HepG2 (cell line): ENCODE results near the gene VARS2. TPM values are rescaled to one million over a fixed set of nuclear protein-coding genes. Genes with fewer than 3 reads are reported as not detected.

ENCODE experiments used
- ARNTL ChIP-seq: sonication (generic); formaldehyde crosslinking; IDR thresholded peaks from 2 replicates; pipeline ENCODE4 v1.4.0; 2020; ENCODE audit warnings: mild to moderate bottlenecking, missing genetic modification reagents
- GFI1 ChIP-seq: sonication (generic); formaldehyde crosslinking; IDR thresholded peaks from 2 replicates; pipeline ENCODE4 v1.5.0; 2020; ENCODE audit warnings: missing genetic modification reagents, mild to moderate bottlenecking, borderline replicate concordance
- GTF3A ChIP-seq: sonication (generic); formaldehyde crosslinking; conservative IDR thresholded peaks from 2 replicates; pipeline ENCODE4 v1.4.0; 2020; ENCODE audit warnings: mild to moderate bottlenecking, missing genetic modification reagents
- HMG20A ChIP-seq: IDR thresholded peaks from 2 replicates; pipeline ENCODE4 v1.6.1; 2016; ENCODE audit warnings: borderline replicate concordance
- HOXA7 ChIP-seq: sonication (generic); formaldehyde crosslinking; IDR thresholded peaks from 2 replicates; pipeline ENCODE4 v1.8.1; 2022; ENCODE audit warnings: mild to moderate bottlenecking, missing genetic modification reagents, moderate library complexity
- PLSCR1 ChIP-seq: sonication (generic); formaldehyde crosslinking; IDR thresholded peaks from 2 replicates; pipeline ENCODE4 v1.5.0; 2020; ENCODE audit warnings: missing genetic modification reagents, mild to moderate bottlenecking, borderline replicate concordance
- RELA ChIP-seq: sonication (generic); formaldehyde crosslinking; IDR thresholded peaks from 2 replicates; pipeline ENCODE4 v1.4.0; 2020; ENCODE audit warnings: missing genetic modification reagents
- RFXANK ChIP-seq: IDR thresholded peaks from 2 replicates; pipeline ENCODE4 v1.6.1; 2016
- SUZ12 ChIP-seq: fragments of 150-350 bp; IDR thresholded peaks from 2 replicates; pipeline ENCODE4 v1.6.1; 2014; ENCODE audit warnings: low read depth, low read length
- YEATS2 ChIP-seq: sonication (generic); formaldehyde crosslinking; IDR thresholded peaks from 2 replicates; pipeline ENCODE4 v1.4.0; 2020; ENCODE audit warnings: missing genetic modification reagents, borderline replicate concordance
- ZNF251 ChIP-seq: sonication (generic); formaldehyde crosslinking; IDR thresholded peaks from 2 replicates; pipeline ENCODE4 v1.9.0; 2021; ENCODE audit warnings: mild to moderate bottlenecking, missing genetic modification reagents
- ZNF446 ChIP-seq: sonication (generic); formaldehyde crosslinking; IDR thresholded peaks from 2 replicates; pipeline ENCODE4 v1.5.0; 2020; ENCODE audit warnings: mild to moderate bottlenecking, missing genetic modification reagents
- ZNF501 ChIP-seq: sonication (generic); formaldehyde crosslinking; IDR thresholded peaks from 2 replicates; pipeline ENCODE4 v1.5.1; 2020; ENCODE audit warnings: mild to moderate bottlenecking, moderate library complexity, missing genetic modification reagents
- ZNF597 ChIP-seq: sonication (generic); formaldehyde crosslinking; IDR thresholded peaks from 2 replicates; pipeline ENCODE4 v1.5.0; 2020; ENCODE audit warnings: missing genetic modification reagents
- ZNF678 ChIP-seq: sonication (generic); formaldehyde crosslinking; IDR thresholded peaks from 2 replicates; pipeline ENCODE4 v1.4.0; 2020; ENCODE audit warnings: mild to moderate bottlenecking, missing genetic modification reagents
- ZNF746 ChIP-seq: sonication (generic); formaldehyde crosslinking; IDR thresholded peaks from 2 replicates; pipeline ENCODE4 v1.8.0; 2022; ENCODE audit warnings: mild to moderate bottlenecking, missing genetic modification reagents
- ZNF792 ChIP-seq: IDR thresholded peaks from 2 replicates; pipeline ENCODE4 v1.6.1; 2016
- polyA plus RNA-seq, 8 experiments: library from polyadenylated mRNA; depleted of rRNA in 3 of 8; stranded (reverse) in 7 of 8; unstranded in 1 of 8; fragments of >200 nt; fragmentation: Illumina TruSeq in 4 of 8; extraction: Trizol in 4 of 8; gene quantifications; 2 replicates each; pipeline versions ENCODE4 v1.2.1 to v1.2.3, GENCODE V29; 2011 to 2016; ENCODE audit warnings: low read depth in 4 of 8, missing spikeins in 1 of 8, mixed read lengths in 1 of 8; ENCODE audit not compliant: insufficient read depth in 1 of 8
- total RNA-seq, 5 experiments: library from RNA; depleted of rRNA; stranded (reverse); fragments of >200 nt; fragmentation: Illumina TruSeq; extraction: Trizol; gene quantifications; 2 replicates each; pipeline ENCODE4 v1.2.3, GENCODE V29; 2016; ENCODE audit warnings: low read depth in 1 of 5
- TF ChIP-seq, protein P1 (sequence below): IDR thresholded peaks from 2 replicates; pipeline ENCODE4 v1.6.1; 2012; ENCODE audit warnings: low read depth, low read length, improper control_type of control experiment
- TF ChIP-seq, protein P2 (sequence below): sonication (generic); formaldehyde crosslinking; IDR thresholded peaks from 2 replicates; pipeline ENCODE4 v1.8.1; 2022; ENCODE audit warnings: mild to moderate bottlenecking, missing genetic modification reagents
- TF ChIP-seq, protein P3 (sequence below): sonication (generic); formaldehyde crosslinking; conservative IDR thresholded peaks from 2 replicates; pipeline ENCODE4 v1.5.0; 2020; ENCODE audit warnings: missing genetic modification reagents
- TF ChIP-seq, protein P4 (sequence below): sonication (generic); formaldehyde crosslinking; conservative IDR thresholded peaks from 2 replicates; pipeline ENCODE4 v1.4.0; 2020; ENCODE audit warnings: missing genetic modification reagents

The VARS2 gene
- total and polyA plus RNA-seq, 2 of the 13 experiments (the other 11 are each of a cell fraction or from before 2014, with no cell fraction given), result 61.8 to 71.8 TPM

GRCh38 chr6:30884521-30885480 lies 29.2 kb upstream of the VARS2 start (continued):
- TF ChIP-seq, protein P1, sequence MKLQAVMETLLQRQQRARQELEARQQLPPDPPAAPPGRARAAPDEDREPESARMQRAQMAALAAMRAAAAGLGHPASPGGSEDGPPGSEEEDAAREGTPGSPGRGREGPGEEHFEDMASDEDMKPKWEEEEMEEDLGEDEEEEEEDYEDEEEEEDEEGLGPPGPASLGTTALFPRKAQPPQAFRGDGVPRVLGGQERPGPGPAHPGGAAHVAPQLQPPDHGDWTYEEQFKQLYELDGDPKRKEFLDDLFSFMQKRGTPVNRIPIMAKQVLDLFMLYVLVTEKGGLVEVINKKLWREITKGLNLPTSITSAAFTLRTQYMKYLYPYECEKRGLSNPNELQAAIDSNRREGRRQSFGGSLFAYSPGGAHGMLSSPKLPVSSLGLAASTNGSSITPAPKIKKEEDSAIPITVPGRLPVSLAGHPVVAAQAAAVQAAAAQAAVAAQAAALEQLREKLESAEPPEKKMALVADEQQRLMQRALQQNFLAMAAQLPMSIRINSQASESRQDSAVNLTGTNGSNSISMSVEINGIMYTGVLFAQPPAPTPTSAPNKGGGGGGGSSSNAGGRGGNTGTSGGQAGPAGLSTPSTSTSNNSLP, result no peak
- TF ChIP-seq RELA (CRISPR knock-in tag) (no peak), ZNF446 (CRISPR knock-in tag) (no peak), ZNF678 (CRISPR knock-in tag) (no peak), GFI1 (no peak), RFXANK (CRISPR knock-in tag) (no peak), YEATS2 (CRISPR knock-in tag) (peak; percentile 10; the same call in 1 of the 2 replicates), ARNTL (CRISPR knock-in tag) (no peak), PLSCR1 (CRISPR knock-in tag) (no peak), ZNF792 (peak; percentile 40), HOXA7 (CRISPR knock-in tag) (no peak), ZNF251 (no peak), ZNF501 (CRISPR knock-in tag) (peak; percentile 72), ZNF597 (CRISPR knock-in tag) (no peak), ZNF746 (no peak), SUZ12 (no peak), GTF3A (CRISPR knock-in tag) (no peak), HMG20A (CRISPR knock-in tag) (no peak)
- TF ChIP-seq, protein P2, sequence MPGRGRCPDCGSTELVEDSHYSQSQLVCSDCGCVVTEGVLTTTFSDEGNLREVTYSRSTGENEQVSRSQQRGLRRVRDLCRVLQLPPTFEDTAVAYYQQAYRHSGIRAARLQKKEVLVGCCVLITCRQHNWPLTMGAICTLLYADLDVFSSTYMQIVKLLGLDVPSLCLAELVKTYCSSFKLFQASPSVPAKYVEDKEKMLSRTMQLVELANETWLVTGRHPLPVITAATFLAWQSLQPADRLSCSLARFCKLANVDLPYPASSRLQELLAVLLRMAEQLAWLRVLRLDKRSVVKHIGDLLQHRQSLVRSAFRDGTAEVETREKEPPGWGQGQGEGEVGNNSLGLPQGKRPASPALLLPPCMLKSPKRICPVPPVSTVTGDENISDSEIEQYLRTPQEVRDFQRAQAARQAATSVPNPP (CRISPR knock-in tag), result no peak
- TF ChIP-seq, protein P3, sequence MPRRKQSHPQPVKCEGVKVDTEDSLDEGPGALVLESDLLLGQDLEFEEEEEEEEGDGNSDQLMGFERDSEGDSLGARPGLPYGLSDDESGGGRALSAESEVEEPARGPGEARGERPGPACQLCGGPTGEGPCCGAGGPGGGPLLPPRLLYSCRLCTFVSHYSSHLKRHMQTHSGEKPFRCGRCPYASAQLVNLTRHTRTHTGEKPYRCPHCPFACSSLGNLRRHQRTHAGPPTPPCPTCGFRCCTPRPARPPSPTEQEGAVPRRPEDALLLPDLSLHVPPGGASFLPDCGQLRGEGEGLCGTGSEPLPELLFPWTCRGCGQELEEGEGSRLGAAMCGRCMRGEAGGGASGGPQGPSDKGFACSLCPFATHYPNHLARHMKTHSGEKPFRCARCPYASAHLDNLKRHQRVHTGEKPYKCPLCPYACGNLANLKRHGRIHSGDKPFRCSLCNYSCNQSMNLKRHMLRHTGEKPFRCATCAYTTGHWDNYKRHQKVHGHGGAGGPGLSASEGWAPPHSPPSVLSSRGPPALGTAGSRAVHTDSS (CRISPR knock-in tag), result no peak
- TF ChIP-seq, protein P4, sequence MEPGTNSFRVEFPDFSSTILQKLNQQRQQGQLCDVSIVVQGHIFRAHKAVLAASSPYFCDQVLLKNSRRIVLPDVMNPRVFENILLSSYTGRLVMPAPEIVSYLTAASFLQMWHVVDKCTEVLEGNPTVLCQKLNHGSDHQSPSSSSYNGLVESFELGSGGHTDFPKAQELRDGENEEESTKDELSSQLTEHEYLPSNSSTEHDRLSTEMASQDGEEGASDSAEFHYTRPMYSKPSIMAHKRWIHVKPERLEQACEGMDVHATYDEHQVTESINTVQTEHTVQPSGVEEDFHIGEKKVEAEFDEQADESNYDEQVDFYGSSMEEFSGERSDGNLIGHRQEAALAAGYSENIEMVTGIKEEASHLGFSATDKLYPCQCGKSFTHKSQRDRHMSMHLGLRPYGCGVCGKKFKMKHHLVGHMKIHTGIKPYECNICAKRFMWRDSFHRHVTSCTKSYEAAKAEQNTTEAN (CRISPR knock-in tag), result no peak
